ENCODE results near the gene ZYX.

DNA sequence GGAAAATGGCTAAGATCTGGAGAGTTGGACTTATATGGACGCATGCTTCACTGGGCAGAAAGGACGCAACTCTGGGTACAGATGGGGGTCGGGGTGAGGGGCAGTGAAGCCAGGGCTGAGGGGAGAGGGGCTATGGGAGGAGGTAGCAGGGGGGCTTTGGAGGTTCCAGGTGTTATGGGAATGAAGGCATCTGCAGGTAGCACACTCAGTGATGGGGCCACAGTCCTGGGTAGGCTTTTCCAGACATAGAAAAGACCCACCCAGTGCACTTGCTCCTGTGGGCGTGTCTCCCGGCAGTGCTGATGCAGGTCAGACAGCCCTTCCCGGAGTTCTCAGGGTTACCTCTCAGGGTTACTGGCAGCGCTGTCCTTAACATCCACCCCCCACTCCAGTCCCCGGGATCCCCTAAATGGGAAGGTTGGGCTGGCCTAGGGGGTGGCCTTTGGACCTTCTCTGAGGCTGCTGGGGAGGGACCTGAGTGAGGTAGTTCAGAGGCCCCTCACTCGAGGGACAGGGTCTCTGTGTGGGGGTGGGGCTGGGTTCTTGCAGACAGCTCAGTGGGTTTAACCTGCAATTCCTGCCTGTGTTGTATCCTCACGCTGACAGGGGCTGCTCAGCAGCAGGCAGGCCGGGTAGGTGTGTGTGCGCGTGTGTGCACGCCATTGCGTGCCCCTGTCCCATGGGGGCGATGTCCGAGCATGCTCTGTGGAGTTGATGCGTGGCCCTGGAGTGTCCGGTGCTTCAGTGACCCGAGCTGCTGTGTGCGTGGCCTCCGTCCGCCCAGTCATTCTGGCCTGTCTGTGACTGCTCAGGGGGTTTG, 6.2 kb downstream of the ZYX start:
- TF ChIP-seq, protein P1, sequence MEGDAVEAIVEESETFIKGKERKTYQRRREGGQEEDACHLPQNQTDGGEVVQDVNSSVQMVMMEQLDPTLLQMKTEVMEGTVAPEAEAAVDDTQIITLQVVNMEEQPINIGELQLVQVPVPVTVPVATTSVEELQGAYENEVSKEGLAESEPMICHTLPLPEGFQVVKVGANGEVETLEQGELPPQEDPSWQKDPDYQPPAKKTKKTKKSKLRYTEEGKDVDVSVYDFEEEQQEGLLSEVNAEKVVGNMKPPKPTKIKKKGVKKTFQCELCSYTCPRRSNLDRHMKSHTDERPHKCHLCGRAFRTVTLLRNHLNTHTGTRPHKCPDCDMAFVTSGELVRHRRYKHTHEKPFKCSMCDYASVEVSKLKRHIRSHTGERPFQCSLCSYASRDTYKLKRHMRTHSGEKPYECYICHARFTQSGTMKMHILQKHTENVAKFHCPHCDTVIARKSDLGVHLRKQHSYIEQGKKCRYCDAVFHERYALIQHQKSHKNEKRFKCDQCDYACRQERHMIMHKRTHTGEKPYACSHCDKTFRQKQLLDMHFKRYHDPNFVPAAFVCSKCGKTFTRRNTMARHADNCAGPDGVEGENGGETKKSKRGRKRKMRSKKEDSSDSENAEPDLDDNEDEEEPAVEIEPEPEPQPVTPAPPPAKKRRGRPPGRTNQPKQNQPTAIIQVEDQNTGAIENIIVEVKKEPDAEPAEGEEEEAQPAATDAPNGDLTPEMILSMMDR (IDR thresholded peaks at IDR 0.05), result no peak
- no peak for TF ChIP-seq POLR2A (IDR thresholded peaks at IDR 0.05)
